Heart right ventricle (tissue), 16 donors: ENCODE measurements around the gene IL25. TPM values are rescaled to one million over a fixed set of nuclear protein-coding genes. Genes with fewer than 3 reads are reported as not detected.

Source experiments
- ATAC-seq, 8 donors: fragments of 200-7000 bp; cut with Tn5 transposase; one replicate each; pipeline ENCODE4 v1.9.1; 2020; ENCODE audit warnings: mild to moderate bottlenecking in 8 of 8, moderate library complexity in 8 of 8, moderate number of reproducible peaks in 1 of 8
- DNase-seq, 2 donors: peaks; one replicate each; pipeline ENCODE4 v3.0.0-alpha.2; 2020
- H3K27ac ChIP-seq, 10 donors: fragments of 200-600 bp; sonication (generic) in 2 of 10; one replicate each; pipeline versions ENCODE4 v1.5.0 to v1.8.0; 2020 to 2022; ENCODE audit warnings: mild to moderate bottlenecking in 3 of 10
- H3K27me3 ChIP-seq, 7 donors: fragments of 200-600 bp; one replicate each; pipeline ENCODE4 v1.8.0; 2021 to 2022; ENCODE audit warnings: mild to moderate bottlenecking in 2 of 7
- H3K36me3 ChIP-seq, 9 donors: fragments of 200-600 bp; sonication (generic) in 1 of 9; one replicate each; pipeline versions ENCODE4 v1.5.0 to v1.8.0; 2020 to 2022; ENCODE audit warnings: mild to moderate bottlenecking in 2 of 9
- H3K4me1 ChIP-seq, 9 donors: fragments of 200-600 bp; sonication (generic) in 1 of 9; one replicate each; pipeline versions ENCODE4 v1.5.0 to v1.8.0; 2020 to 2022; ENCODE audit warnings: mild to moderate bottlenecking in 4 of 9
- H3K4me3 ChIP-seq, 10 donors: fragments of 200-600 bp; sonication (generic) in 2 of 10; one replicate each; pipeline versions ENCODE4 v1.5.0 to v1.8.0; 2020 to 2022; ENCODE audit warnings: mild to moderate bottlenecking in 7 of 10, moderate library complexity in 2 of 10
- H3K9me3 ChIP-seq, 11 donors: fragments of 200-600 bp in 10 of 11; sonication (generic) in 2 of 11; one replicate each; pipeline versions ENCODE4 v1.5.0 to v1.8.0; 2013 to 2022; ENCODE audit warnings: mild to moderate bottlenecking in 2 of 11, control low read depth in 1 of 11, moderate library complexity in 1 of 11
- CTCF ChIP-seq, 9 donors: fragments of 200-600 bp; sonication (generic) in 2 of 9; IDR thresholded peaks; one replicate each; pipeline versions ENCODE4 v1.5.0 to v1.8.0; 2021 to 2022; ENCODE audit warnings: antibody characterized with exemption in 9 of 9, mild to moderate bottlenecking in 5 of 9, moderate library complexity in 1 of 9
- WGBS, 2 donors: extraction: QIAGEN DNeasy Blood & Tissue Kit; methylation state at CpG; one replicate each; pipeline ENCODE4 v1.1.7; 2013; ENCODE audit warnings: inconsistent platforms in 1 of 2; 5-methylcytosine and 5-hydroxymethylcytosine counted together
- intact Hi-C, 10 donors: fragments of 100-400 bp; cut with DNase I; formaldehyde crosslinking; loops; one replicate each; pipeline versions ENCODE4 v1.11.1 to v1.14.2; 2022
- polyA plus RNA-seq, 2 donors: library from polyadenylated mRNA; stranded (reverse); fragments of 200-250 nt; gene quantifications; one replicate each; pipeline ENCODE4 v1.2.3, GENCODE V29; 2013
- total RNA-seq, 10 donors: library from RNA; stranded (reverse); fragmentation: NEBNext Ultra II Directional in 3 of 10; extraction: Animal tissue kit (Norgen Biotek cat#: 25700) in 3 of 10; gene quantifications; one replicate each; pipeline versions ENCODE4 v1.2.1 to v1.2.4, GENCODE V29; 2021 to 2023
- donor health status: Arrhythmogenic right ventricular cardiomyopathy.
- donor health status: ischemic (EF 13 %, LVEDD 7.1; RV severe dilation, severe dysfunction).
- donor health status: healthy with polysubstance abuse.
- donor health status: DM: no; HTN: yes; CAD: no.
- donor health status: DM: no; HTN: no; CAD: no.
- donor health status: ischemic (EF 25% LVEDD 6.9; RV normal size, moderate dysfunction).
- donor health status: ischemic (EF 25% LVEDD 5.7; RV mildly dilated, moderate dysfunction).
- donor health status: healthy.
- donor health status: DM: yes; HTN: yes; CAD: no.
- donor health status: Ischemic cardiomyopathy.
- donor health status: ischemic (EF 35%, LVEDD 5.7; RV mildly dilated, moderate dysfunction).
- donor health status: nonischemic (EF 11% LVEDD 7.7; RV severe dilation, severe dysfunction).
- donor health status: DM: yes; HTN: yes; CAD: no.
- donor health status: PGD.
- donor health status: ischemic (EF 29% LVEDD 5.4; RV normal size, mild dysfunction).
- donor health status: nonischemic (EF 23%, LVEDD 6.1; RV moderate dilation, normal function).

Gene IL25
- total and polyA plus RNA-seq, 12 donors, result 0.29 TPM; not detected in 11

- ATAC-seq (no peak), DNase-seq (no peak)
- WGBS, 2 donors, result 74 to 75% methylated on average over 7 of the region's 7 CpGs
- TF ChIP-seq CTCF (IDR thresholded peaks at IDR 0.05), result no peak
- peaks cover 0 to 94% (median 5%) of the 10 kb centered on the region in 9 donors for H3K36me3 ChIP-seq
- peaks cover 0 to 6% (median 0%) of the 10 kb centered on the region in 9 donors for H3K4me1 ChIP-seq
- peak overlapping the region in 1 of 10 donors; percentile 20 for H3K27ac ChIP-seq
- H3K9me3 ChIP-seq, result no peaks in the 10 kb centered on the region
- intact Hi-C loops, result loop anchor here in 1 of 10 donors (10.0 kb wide), 1 partner anchor 52 kb away; no protein-coding TSS in a partner anchor
- H3K27me3 ChIP-seq, result no peaks in the 10 kb centered on the region
- H3K4me3 ChIP-seq, result no peak overlapping the region
Measured at GRCh38 chr14:23392613-23393012, 20.0 kb downstream of the IL25 start.

GRCh38 chr14:23396126-23396525 is 23.5 kb downstream of the IL25 start:
- intact Hi-C loops, result loop anchor here in 1 of 10 donors (10.0 kb wide), 1 partner anchor 49 kb away; no protein-coding TSS in a partner anchor
- peaks cover 0 to 94% (median 5%) of the 10 kb centered on the region in 9 donors for H3K36me3 ChIP-seq
- H3K27me3 ChIP-seq, result no peaks in the 10 kb centered on the region
- no peaks in the 10 kb centered on the region for H3K4me1 ChIP-seq
- no peak overlapping the region for H3K4me3 ChIP-seq
- DNase-seq (no peak), ATAC-seq (no peak)
- no peaks in the 10 kb centered on the region for H3K9me3 ChIP-seq
- no peak for TF ChIP-seq CTCF (IDR thresholded peaks at IDR 0.05)
- H3K27ac ChIP-seq, result no peak overlapping the region
- 87% methylated on average over 10 of the region's 10 CpGs for WGBS, 2 donors

GRCh38 chr14:23396781-23397407 is 24.3 kb downstream of the IL25 start:
- intact Hi-C loops, result loop anchor here in 1 of 10 donors (10.0 kb wide), 1 partner anchor 48 kb away; no protein-coding TSS in a partner anchor
- WGBS, 2 donors, result 89 to 92% methylated on average over 10 of the region's 10 CpGs
- H3K36me3 ChIP-seq, result peaks cover 0 to 94% (median 5%) of the 10 kb centered on the region in 9 donors
- no peak overlapping the region for H3K4me3 ChIP-seq
- DNase-seq, result no peak
- ATAC-seq, result peak in 2 of 8 donors; percentile 1
- H3K27ac ChIP-seq, result no peak overlapping the region
- no peaks in the 10 kb centered on the region for H3K9me3 ChIP-seq
- H3K27me3 ChIP-seq, result no peaks in the 10 kb centered on the region
- H3K4me1 ChIP-seq, result peaks cover 0 to 2% (median 0%) of the 10 kb centered on the region in 9 donors
- no peak for TF ChIP-seq CTCF (IDR thresholded peaks at IDR 0.05)

GRCh38 chr14:23398348-23398747 is 25.7 kb downstream of the IL25 start:
- no peak for TF ChIP-seq CTCF (IDR thresholded peaks at IDR 0.05)
- Histone ChIP-seq H3K36me3 (peaks cover 0 to 94% (median 0%) of the 10 kb centered on the region in 9 donors), H3K4me3 (no peak overlapping the region), H3K9me3 (no peaks in the 10 kb centered on the region), H3K27me3 (peaks cover 0 to 4% (median 0%) of the 10 kb centered on the region in 7 donors), H3K27ac (peak overlapping the region in 3 of 10 donors; percentile 5 to 39 (median 37)), H3K4me1 (peaks cover 0 to 3% (median 0%) of the 10 kb centered on the region in 9 donors)
- DNase-seq (no peak), ATAC-seq (no peak)
- 69 to 74% methylated on average over 4 of the region's 4 CpGs for WGBS, 2 donors
- intact Hi-C loops, result loop anchor here in 1 of 10 donors (10.0 kb wide), 1 partner anchor 46 kb away; no protein-coding TSS in a partner anchor
